Thyroid gland (tissue), 4 donors: ENCODE results near the gene PCDHGC3. TPM values are rescaled to one million over a fixed set of nuclear protein-coding genes. Genes with fewer than 3 reads are reported as not detected.

Source experiments
- total RNA-seq, 4 donors: library from RNA; depleted of rRNA; stranded (reverse); fragments of >200 nt; gene quantifications; one replicate each; pipeline ENCODE4 v1.2.3, GENCODE V29; 2016

The PCDHGC3 gene
- total RNA-seq, 4 donors from 2014 or later: 24.7 to 31.5 (median 27.6) TPM

Other genes with a start within 250 kb of the PCDHGC3 start
- 1 to 10 TPM; 3.8 to 6.8 (median 5.5) TPM for gene PCDHB15, start 230.6 kb upstream of the PCDHGC3 start, total RNA-seq
- 1 to 10 TPM in 2 of 4 donors, not detected in 2; 1.6 to 4.5 TPM for gene SLC25A2, start 171.9 kb upstream of the PCDHGC3 start, total RNA-seq
- gene TAF7, start 155.2 kb upstream of the PCDHGC3 start, total RNA-seq: 10 to 100 TPM; 48.0 to 72.6 (median 60.9) TPM
- 1 to 10 TPM in 2 of 4 donors, under 1 TPM in 2; 0.40 to 1.3 (median 0.87) TPM for gene PCDHGA1, start 145.5 kb upstream of the PCDHGC3 start, total RNA-seq
- 1 to 10 TPM; 4.3 to 6.4 (median 5.6) TPM for gene PCDHGA2, start 137.2 kb upstream of the PCDHGC3 start, total RNA-seq
- 1 to 10 TPM; 3.0 to 4.7 (median 4.1) TPM for gene PCDHGA3, start 132.1 kb upstream of the PCDHGC3 start, total RNA-seq
- 1 to 10 TPM; 3.9 to 7.5 (median 6.0) TPM for gene PCDHGB1, start 125.9 kb upstream of the PCDHGC3 start, total RNA-seq
- 1 to 10 TPM; 3.5 to 7.7 (median 4.4) TPM for gene PCDHGA4, start 120.9 kb upstream of the PCDHGC3 start, total RNA-seq
- gene PCDHGB2, start 116.0 kb upstream of the PCDHGC3 start, total RNA-seq: 1 to 10 TPM; 4.4 to 7.6 (median 6.6) TPM
- gene PCDHGA5, start 111.8 kb upstream of the PCDHGC3 start, total RNA-seq: 1 to 10 TPM; 3.5 to 5.3 (median 4.2) TPM
- gene PCDHGB3, start 105.7 kb upstream of the PCDHGC3 start, total RNA-seq: 1 to 10 TPM; 5.1 to 9.2 (median 5.8) TPM
- gene PCDHGA6, start 102.1 kb upstream of the PCDHGC3 start, total RNA-seq: 1 to 10 TPM; 5.6 to 7.3 (median 5.8) TPM
- 1 to 10 TPM; 5.1 to 9.8 (median 7.8) TPM for gene PCDHGA7, start 93.2 kb upstream of the PCDHGC3 start, total RNA-seq
- 10 to 100 TPM; 10.4 to 12.5 (median 10.4) TPM for gene PCDHGB4, start 88.3 kb upstream of the PCDHGC3 start, total RNA-seq
- gene PCDHGA8, start 83.3 kb upstream of the PCDHGC3 start, total RNA-seq: 1 to 10 TPM; 2.9 to 5.8 (median 4.7) TPM
- 10 to 100 TPM; 17.2 to 22.6 (median 20.2) TPM for gene PCDHGB5, start 78.0 kb upstream of the PCDHGC3 start, total RNA-seq
- gene PCDHGA9, start 73.2 kb upstream of the PCDHGC3 start, total RNA-seq: 10 to 100 TPM in 3 of 4 donors, 1 to 10 TPM in 1; 9.7 to 12.1 (median 11.0) TPM
- gene PCDHGB6, start 67.9 kb upstream of the PCDHGC3 start, total RNA-seq: 10 to 100 TPM in 3 of 4 donors, 1 to 10 TPM in 1; 9.5 to 11.4 (median 10.9) TPM
- 10 to 100 TPM in 1 of 4 donors, 1 to 10 TPM in 3; 8.7 to 17.1 (median 9.3) TPM for gene PCDHGA10, start 63.0 kb upstream of the PCDHGC3 start, total RNA-seq
- gene PCDHGB7, start 58.3 kb upstream of the PCDHGC3 start, total RNA-seq: 10 to 100 TPM in 3 of 4 donors, 1 to 10 TPM in 1; 9.5 to 19.7 (median 11.3) TPM
- 1 to 10 TPM; 8.0 to 9.5 (median 8.2) TPM for gene PCDHGA11, start 54.9 kb upstream of the PCDHGC3 start, total RNA-seq
- 10 to 100 TPM in 2 of 4 donors, 1 to 10 TPM in 2; 9.4 to 13.5 (median 10.7) TPM for gene PCDHGA12, start 45.5 kb upstream of the PCDHGC3 start, total RNA-seq
- gene PCDHGC4, start 9.1 kb downstream of the PCDHGC3 start, total RNA-seq: 10 to 100 TPM in 1 of 4 donors, 1 to 10 TPM in 3; 2.5 to 10.7 (median 4.8) TPM
- gene PCDHGC5, start 13.1 kb downstream of the PCDHGC3 start, total RNA-seq: 1 to 10 TPM; 1.8 to 3.4 (median 2.1) TPM
- 100 to 1,000 TPM in 1 of 4 donors, 10 to 100 TPM in 3; 82.1 to 103 (median 89.7) TPM for gene DIAPH1, start 143.0 kb downstream of the PCDHGC3 start, total RNA-seq
- gene HDAC3, start 160.9 kb downstream of the PCDHGC3 start, total RNA-seq: 10 to 100 TPM; 44.2 to 62.7 (median 54.6) TPM
- gene RELL2, start 161.0 kb downstream of the PCDHGC3 start, total RNA-seq: 1 to 10 TPM; 2.4 to 5.7 (median 4.6) TPM
- 10 to 100 TPM; 15.2 to 28.3 (median 22.7) TPM for gene FCHSD1, start 175.5 kb downstream of the PCDHGC3 start, total RNA-seq
- 10 to 100 TPM in 1 of 4 donors, 1 to 10 TPM in 3; 5.4 to 11.7 (median 8.3) TPM for gene ARAP3, start 206.3 kb downstream of the PCDHGC3 start, total RNA-seq